Adrenal gland (tissue), 5 donors: ENCODE data around the gene PKNOX2.

ENCODE experiments used
- POLR2A ChIP-seq, 2 donors: fragments of 450-650 bp; IDR thresholded peaks; one replicate each; pipeline ENCODE4 v1.6.1; 2017; ENCODE audit warnings: antibody characterized with exemption in 2 of 2, mild to moderate bottlenecking in 2 of 2, moderate library complexity in 1 of 2
- TF ChIP-seq, protein P1 (sequence below), 6 experiments: fragments of 450-650 bp in 4 of 6; fragments of 200-600 bp in 2 of 6; sonication (generic) in 1 of 6; IDR thresholded peaks; 1 replicate in 5 of 6; 2 replicates in 1 of 6; pipeline versions ENCODE4 v1.5.1 to v1.8.0; 2016 to 2021; ENCODE audit warnings: antibody characterized with exemption in 6 of 6, mild to moderate bottlenecking in 2 of 6, moderate library complexity in 1 of 6
- donor health status: DM: no; HTN: no; CAD: no.

GRCh38 chr11:125290263-125290662 lies 125.7 kb downstream of the PKNOX2 start:
- TF ChIP-seq POLR2A (IDR thresholded peaks at IDR 0.05), result no peak
- TF ChIP-seq, protein P1, sequence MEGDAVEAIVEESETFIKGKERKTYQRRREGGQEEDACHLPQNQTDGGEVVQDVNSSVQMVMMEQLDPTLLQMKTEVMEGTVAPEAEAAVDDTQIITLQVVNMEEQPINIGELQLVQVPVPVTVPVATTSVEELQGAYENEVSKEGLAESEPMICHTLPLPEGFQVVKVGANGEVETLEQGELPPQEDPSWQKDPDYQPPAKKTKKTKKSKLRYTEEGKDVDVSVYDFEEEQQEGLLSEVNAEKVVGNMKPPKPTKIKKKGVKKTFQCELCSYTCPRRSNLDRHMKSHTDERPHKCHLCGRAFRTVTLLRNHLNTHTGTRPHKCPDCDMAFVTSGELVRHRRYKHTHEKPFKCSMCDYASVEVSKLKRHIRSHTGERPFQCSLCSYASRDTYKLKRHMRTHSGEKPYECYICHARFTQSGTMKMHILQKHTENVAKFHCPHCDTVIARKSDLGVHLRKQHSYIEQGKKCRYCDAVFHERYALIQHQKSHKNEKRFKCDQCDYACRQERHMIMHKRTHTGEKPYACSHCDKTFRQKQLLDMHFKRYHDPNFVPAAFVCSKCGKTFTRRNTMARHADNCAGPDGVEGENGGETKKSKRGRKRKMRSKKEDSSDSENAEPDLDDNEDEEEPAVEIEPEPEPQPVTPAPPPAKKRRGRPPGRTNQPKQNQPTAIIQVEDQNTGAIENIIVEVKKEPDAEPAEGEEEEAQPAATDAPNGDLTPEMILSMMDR (IDR thresholded peaks at IDR 0.05), result no peak
